Measurements from ENCODE around the gene C1orf167. TPM values are rescaled to one million over a fixed set of nuclear protein-coding genes. Genes with fewer than 3 reads are reported as not detected.

Gene C1orf167
- total and polyA plus RNA-seq, 2 of the 13 experiments (the other 11 are each of a cell fraction or from before 2014, with no cell fraction given), result not detected

- TF ChIP-seq ZKSCAN1 (IDR thresholded peaks at IDR 0.05; ENCODE audit: low read length) (no peak), ZBTB40 (IDR thresholded peaks at IDR 0.05) (peak; percentile 56), ZBTB40 (CRISPR knock-in tag; IDR thresholded peaks at IDR 0.05) (peak; percentile 83), BCLAF1 (IDR thresholded peaks at IDR 0.05) (no peak), LCORL (IDR thresholded peaks at IDR 0.05) (no peak), LCORL (CRISPR knock-in tag; IDR thresholded peaks at IDR 0.05) (0 out of 2 replicates have a peak, but pooled peaks have one; percentile 54), HNF4A (CRISPR knock-in tag; IDR thresholded peaks at IDR 0.05) (peak; percentile 39; the same call in 1 of the 2 replicates), MTA3 (CRISPR knock-in tag; IDR thresholded peaks at IDR 0.05) (0 out of 2 replicates have a peak, but pooled peaks have one; percentile 52), BCL3 (CRISPR knock-in tag; IDR thresholded peaks at IDR 0.05) (peak; percentile 45; the same call in 1 of the 2 replicates), ZEB1 (IDR thresholded peaks at IDR 0.05; ENCODE audit: insufficient replicate concordance, low read depth) (peak; percentile 93), RXRA (CRISPR knock-in tag; IDR thresholded peaks at IDR 0.05) (peak; percentile 78), HNF1B (CRISPR knock-in tag; IDR thresholded peaks at IDR 0.05) (peak; percentile 94)
Observed at GRCh38 chr1:11805422-11806306, 43.7 kb downstream of the C1orf167 start, which contains the start of the genes CLCN6 and MTHFR (continued).

Data from HepG2 (cell line).